IPS-NIHi11 (cell line): ENCODE results near the gene DAB2IP.

ENCODE experiments used
- DNase-seq: peaks from one replicate; pipeline ENCODE4 v3.0.0; 2012; ENCODE audit warnings: mixed read lengths, low spot score

DAB2IP gene

GRCh38 chr9:121818841-121819427 lies 167.5 kb downstream of the DAB2IP start:
- no peak for DNase-seq

GRCh38 chr9:121819428-121820231 lies 168.2 kb downstream of the DAB2IP start:
- peak; percentile 90 for DNase-seq

GRCh38 chr9:121820286-121821005 lies 169.0 kb downstream of the DAB2IP start:
- no peak for DNase-seq

- no peak for DNase-seq
These were observed 169.9 kb downstream of the DAB2IP start for GRCh38 chr9:121821326-121821725.

- DNase-seq, result no peak
These were observed 171.0 kb downstream of the DAB2IP start for GRCh38 chr9:121822093-121823085.

GRCh38 chr9:121823451-121824169 lies 172.2 kb downstream of the DAB2IP start:
- no peak for DNase-seq

- DNase-seq, result no peak
These were observed 173.2 kb downstream of the DAB2IP start for GRCh38 chr9:121824651-121825030.

- DNase-seq, result no peak
These were observed 173.7 kb downstream of the DAB2IP start for GRCh38 chr9:121825031-121825691.

- DNase-seq, result no peak
These were observed 175.3 kb downstream of the DAB2IP start for GRCh38 chr9:121826711-121827110.

- DNase-seq, result no peak
These were observed 176.0 kb downstream of the DAB2IP start for GRCh38 chr9:121827251-121827967.

- DNase-seq, result no peak
These were observed 179.2 kb downstream of the DAB2IP start for GRCh38 chr9:121830441-121831140.

GRCh38 chr9:121831869-121832268 lies 180.4 kb downstream of the DAB2IP start:
- no peak for DNase-seq

GRCh38 chr9:121833061-121833460 lies 181.6 kb downstream of the DAB2IP start:
- no peak for DNase-seq
